Activated T-cell treated with anti-CD3 and anti-CD28 coated beads, Interleukin-2, amount 50 U/mL, for 1 hour (primary cell): ENCODE data around the gene GALNT15.

ENCODE experiments used
- DNase-seq: peaks from one replicate; pipeline ENCODE4 v3.0.0-alpha.2; 2020

GALNT15 gene

DNA sequence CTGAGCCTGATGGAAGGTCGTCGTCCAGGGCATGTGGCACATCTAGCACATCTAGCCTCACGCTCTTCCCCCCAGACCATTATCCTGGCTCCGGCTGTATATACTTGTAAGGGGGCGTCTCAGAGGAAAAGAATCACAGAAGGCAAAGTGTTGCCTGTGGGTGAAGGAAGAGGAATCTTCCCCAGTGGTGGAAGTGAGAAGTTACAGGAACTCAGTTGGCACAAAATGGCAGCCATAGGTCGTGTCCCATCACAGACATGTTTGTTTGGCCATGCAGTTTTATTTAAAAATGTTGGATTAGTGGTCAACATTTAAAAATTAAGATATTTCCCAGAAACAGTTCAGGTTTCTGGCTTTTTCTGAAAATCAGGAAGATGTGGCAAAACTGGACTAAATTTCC lies 13.6 kb downstream of the GALNT15 start:
- no peak for DNase-seq

DNA sequence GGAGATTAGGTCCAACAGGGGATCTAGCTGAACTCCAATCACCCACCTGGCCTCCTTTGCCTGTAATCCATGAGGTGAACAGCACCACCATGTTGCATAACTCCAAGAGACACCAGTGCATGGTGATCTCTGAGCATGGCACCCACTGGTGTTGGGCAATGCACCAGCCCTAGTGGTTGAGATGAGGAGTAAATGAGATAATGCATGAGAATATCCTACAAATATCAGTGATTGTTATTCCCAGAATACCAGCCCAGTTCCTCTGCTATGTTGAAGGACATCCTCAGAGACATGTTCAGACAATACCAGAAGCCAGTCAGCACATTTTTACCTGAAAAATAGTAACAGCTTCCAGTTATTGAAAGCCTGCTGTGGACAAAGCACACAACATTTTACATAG lies 14.7 kb downstream of the GALNT15 start:
- DNase-seq = no peak

DNA sequence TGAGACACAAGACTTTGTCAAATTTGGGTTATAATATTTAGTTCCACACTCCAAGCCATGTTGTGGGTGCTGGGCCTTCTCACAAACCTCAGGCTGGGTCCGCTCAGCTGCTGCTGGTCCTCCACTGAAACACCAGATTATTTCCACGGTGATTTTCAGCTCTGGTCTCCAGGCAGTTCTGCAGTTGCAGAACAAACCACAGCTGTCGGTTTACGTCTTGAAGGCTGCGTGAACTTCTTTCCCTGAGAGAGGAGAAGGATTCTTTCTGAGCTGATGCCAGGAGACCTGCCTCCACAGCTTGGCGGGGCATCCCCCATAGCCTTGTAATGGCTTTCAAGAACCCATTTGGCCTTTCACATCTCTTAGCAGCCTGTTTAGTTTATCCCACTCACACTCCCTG lies 16.2 kb downstream of the GALNT15 start:
- DNase-seq = no peak

DNA sequence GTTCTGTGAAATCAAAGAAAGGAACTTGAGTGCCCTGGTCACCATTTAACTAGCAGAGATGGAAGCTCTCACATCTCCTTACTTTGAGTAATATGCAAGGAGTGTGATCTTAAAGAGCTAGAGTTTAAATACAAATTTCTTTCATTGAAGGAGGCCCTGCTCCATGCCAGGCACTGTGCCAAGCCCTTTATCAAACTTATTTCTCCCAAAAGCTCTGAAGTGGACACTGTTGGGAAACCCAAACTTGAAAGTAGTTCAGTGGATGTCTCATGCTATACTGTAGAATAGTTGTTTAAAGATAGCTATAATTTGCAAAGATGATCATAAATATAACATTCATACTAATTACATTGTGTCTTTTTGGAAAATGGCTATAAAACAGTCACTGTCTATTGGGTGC lies 17.1 kb downstream of the GALNT15 start:
- DNase-seq = no peak

DNA sequence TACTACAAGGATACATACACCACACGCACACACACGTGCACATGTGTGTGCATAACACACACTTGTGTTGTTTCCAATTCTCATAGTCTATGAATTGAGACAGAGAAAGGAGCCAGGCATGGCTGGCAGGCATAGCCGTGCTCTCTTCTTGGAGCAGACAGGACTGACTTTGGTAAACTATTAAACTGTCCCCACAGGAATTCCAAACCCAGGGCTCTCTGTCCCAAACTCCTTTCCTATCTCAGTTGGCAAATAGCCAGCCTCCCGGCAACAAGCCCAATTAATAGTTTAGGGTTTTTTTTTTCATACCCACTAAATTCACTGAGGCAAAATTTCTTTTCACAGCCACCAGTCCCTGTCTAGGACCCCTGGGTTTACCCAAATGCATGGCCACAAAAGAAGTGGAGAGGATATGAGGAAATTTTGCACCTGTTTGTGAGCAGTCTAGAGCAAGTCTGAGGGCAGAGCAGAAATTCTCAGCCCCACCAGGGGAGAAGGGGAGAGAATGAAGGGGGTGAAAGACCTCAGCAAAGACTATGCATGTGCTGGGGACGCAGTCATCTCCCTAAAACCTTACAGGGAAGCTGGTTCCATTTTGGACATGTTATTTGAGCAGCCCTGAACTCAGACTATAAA lies 17.8 kb downstream of the GALNT15 start:
- DNase-seq = no peak

DNA sequence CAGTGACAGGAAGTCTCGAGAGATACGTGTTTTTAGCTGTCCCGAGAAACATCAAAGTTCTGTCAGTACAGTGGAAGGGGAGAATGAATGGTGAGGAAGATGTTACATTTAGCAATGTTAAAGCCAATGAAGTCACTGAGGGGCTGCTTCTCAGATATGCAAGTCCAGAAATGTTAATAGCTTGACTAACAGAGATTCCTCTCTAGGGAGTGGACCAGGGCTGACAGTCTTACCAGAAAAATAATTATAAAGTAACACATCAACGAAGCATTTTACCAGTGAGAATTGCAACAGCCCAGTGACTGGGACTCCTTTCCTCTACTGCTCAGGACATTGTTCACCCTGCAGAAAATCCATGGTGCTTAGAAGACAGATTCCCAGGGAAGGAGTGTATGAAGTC lies 23.9 kb downstream of the GALNT15 start:
- DNase-seq = no peak

DNA sequence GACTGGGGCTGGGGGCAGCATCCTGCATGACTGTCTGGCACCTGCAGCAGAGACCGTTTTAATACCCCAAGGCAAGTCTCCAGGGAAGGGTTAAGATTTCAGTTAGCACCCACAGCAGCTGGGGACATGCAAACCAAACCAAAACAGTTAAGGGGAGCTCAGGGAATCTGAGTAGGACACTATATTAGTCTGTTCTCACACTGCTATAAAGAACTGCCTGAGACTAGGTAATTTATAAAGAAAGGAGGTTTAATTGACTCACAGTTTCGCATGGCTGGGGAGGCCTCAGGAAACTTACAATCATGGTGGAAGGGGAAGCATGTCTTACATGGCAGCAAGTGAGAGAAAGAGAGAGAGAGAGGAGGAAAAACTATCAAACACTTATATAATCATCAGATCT lies 25.3 kb downstream of the GALNT15 start:
- no peak for DNase-seq

DNA sequence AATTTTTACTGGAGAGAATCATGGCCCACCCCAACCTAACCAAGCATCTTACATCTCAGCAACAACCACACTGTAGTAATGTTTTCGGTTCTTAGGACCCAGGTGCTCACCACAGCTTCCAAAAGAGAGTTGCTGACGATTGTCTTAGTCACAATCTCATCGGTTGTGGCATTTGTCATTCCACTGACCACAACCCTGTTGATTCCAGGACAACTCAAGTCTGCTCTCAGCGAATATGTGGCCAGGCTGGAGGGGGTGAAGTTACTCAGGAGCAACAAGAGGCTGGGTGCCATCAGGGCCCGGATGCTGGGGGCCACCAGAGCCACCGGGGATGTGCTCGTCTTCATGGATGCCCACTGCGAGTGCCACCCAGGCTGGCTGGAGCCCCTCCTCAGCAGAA lies 25.9 kb downstream of the GALNT15 start:
- DNase-seq = no peak

DNA sequence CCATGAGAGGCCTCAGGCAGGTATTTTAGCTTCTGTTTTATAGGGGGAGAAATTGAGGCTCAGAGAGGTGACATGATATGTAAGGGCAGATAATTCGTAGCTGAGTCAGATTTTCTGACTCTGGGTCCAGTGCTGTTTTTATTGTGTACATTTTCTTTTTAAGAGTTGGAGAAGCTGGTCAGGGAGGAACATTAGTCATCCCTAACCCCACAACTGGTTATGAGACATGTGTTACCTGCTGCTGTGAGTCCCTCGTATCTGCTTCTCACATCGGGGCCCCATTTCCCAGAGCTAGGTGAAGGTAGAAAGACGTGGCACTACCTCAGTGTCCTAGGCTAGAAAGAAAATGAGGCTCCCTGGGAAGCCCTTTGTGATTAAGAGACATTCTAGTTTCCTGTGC lies 28.6 kb downstream of the GALNT15 start:
- DNase-seq = no peak

DNA sequence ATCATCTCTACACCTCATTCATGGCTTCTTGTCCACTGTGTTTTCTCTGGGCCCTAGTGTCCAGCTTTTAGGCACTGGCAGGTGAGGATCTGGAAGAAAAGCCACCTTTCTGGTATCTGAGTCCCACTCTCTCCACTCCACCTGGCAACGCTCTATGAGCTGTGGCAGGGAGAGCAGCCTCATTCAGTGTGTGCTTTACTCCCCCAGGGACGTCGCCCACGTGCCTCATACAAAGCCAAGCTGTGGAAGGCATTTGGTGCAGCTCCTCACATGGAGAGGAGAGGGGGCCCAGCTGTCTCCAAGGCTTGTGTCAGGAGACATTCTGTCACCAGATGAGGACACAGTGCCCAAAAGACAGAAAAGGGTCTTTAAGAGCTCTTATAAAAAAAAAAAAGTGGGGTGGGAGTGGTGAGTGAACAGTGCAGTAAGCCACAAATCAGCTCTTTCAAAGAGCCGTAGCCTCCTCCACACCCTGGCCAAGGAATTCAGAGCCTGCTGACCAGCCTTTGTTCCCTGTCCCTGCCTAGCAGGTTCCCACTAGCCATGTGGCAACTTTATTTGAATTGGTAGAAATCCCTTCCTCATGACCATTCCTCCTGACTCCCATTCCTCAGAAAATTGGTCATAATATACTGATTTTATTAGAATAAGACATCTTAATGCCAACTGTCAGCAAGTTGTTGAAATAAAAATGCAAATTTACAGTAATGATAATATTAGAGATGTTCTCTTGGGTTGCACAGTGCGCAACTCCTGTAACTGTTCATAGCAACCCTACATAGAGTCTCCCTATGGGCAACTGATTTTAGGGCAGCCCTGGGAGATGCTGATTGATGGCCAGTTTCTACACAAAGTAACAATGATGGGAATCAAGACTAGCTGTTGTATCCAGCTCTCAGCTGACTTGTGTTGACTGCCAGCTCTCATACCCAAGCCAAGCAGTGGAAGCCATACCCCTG lies 29.5 kb downstream of the GALNT15 start:
- no peak for DNase-seq

DNA sequence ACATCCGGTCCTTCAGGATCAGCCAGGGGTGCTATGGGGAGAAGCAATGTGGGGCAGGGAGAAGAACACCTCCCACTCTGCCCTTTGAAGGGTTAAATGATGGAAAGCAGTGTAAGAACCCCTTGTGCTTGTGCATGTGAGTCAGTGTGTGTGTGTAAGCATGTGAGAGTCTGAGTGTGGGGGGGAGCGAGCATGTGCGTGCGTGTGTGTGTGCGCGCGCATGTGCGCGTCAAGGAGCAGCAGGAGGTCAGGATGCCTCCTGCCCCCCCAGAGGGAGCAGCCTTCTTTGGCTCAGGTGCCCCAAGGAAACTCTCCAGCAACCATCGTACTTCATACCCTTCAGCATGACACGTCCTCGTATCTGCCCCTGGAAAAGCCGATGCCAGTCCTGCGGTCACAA lies 30.3 kb downstream of the GALNT15 start:
- no peak for DNase-seq

DNA sequence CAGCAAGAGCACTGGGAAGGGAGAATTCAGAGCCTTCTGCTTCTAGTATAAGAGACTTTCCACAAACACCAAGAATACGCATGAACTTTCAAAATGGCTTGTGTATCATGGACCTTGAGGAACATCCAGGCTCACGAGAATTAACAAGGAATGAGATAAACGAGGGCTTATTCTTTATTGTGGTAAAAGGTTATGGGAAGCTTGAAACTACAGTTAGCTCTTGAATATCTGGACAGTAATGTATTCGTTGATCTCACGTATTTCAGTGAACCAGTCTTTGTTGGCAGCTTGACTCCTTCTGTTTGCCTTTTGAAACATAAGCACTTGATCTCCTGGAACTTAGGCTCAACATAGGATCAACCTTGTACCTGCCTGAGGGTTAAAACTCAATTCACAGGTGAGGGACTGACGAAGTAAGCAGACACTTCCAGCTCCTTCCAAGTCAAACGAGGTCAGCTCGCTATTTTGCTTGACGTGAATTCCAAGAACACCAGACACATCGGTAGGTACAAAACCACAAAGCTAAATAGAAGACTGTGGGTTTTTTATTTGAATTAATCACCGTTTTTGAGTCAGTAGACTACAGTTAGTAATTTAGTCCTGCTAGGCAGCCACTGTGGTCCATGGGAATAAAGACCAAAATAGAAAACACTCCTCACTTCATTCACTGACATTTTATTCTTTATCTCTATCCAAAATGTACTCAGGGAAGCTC lies 30.8 kb downstream of the GALNT15 start:
- DNase-seq = no peak

DNA sequence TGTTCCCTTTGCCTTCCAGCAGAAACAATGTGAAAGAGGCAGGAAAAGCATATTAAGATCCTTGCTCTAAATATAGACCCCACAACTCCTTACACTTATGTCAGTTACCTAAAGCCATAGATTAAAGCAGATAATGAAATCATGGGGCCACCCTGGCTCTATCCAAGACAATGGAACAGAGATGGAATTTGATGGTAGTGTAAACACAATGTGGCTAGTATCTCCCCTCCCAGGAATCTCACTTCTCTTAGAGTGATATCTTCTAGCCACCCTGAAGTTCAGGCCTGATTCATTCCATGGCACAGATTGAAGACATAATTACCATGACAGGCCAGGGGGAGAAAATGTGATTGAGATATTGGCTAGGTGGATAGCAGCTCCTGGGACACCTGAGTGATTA lies 32.6 kb downstream of the GALNT15 start:
- DNase-seq = no peak

DNA sequence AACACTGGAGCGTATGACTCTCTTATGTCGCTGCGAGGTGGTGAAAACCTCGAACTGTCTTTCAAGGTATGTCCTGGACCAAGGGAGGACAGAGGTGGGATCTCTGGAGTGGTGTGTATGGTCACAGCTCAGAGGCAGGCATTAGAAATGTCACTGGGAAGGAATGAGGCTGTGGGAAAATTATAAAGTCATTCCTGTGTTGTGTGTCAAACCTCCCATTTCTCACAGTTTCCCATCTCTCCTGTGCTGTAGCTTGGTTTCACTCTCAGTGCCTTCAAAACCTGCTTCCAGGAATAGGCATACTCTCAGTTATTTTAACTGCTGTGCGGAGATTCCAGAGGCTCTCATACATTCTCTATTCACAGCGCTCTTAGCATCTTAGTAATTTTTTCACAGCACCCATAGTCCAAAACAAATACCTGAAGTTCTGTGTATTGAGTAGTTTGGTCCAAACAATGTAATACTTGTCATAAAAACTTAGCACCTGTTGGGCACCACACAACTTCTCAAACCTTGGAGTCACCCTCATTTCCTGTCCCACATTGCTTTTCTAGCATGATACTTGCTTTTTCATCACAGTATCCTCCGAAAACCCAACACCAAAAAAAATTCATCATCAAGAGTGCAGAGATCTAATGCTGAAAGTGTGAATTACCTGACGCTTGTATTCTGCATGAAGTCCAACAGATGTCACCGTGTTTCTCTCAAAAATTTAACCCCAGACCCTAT lies 36.9 kb downstream of the GALNT15 start:
- no peak for DNase-seq

DNA sequence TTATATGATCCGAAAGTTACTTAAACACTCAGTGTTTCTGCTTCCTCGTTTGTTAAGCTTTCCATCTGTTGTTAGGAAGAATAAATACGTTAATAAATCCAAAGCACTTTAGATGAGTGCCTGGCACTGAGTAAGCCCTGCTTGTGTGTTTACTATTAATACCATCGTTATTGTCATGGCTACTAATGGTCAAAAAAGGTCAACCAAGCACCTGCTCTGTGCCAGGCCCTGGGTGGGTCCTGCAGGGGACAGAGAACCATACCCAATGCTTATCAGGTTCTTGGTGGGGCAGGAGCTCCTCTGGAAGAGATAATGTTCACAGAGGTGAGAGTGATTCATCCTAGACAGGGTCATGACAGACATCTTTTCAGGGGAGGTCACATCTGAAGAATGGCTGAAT lies 39.9 kb downstream of the GALNT15 start:
- no peak for DNase-seq

DNA sequence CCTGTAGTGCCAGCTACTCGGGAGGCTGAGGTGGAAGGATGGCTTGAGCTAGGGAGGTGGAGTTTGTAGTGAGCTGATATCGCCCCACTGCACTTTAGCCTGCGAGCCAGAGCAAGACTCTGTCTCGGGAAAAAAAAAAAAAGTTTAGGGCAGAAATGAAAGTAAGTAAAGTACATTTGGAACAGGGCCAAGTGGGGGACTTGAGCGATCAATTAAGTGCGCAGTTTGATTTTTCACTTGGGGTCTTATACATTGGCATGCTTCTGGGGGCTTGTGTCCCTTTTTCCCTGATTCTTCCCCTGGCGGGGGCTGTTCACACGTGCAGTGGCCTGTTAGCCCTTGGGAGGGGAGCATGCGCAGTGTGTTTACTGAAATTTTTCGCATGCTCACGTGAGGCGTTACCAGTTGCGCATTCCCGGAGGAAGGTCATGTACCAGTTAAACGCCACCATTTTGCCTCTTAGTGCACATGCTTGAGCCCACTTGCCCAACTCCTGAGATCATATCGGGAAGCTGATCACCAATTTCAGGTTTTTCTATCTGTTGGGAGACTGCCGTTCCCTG lies 42.0 kb downstream of the GALNT15 start:
- no peak for DNase-seq

DNA sequence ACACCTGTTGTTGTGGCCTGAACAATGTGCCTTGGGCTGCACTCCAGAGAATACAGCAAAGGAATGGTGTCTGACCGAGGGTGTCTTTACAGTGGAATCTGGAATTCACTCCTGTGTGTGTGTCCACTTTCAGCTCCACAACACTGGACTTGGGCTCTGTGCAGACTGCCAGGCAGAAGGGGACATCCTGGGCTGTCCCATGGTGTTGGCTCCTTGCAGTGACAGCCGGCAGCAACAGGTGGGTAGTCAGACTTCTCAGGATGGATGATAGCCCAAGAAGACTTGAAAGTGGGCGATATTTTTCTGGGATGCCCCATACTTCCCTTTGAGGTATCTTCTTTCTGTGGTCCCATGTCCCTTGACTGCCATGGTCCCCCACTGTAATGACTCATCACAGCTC lies 45.3 kb downstream of the GALNT15 start:
- DNase-seq = no peak

DNA sequence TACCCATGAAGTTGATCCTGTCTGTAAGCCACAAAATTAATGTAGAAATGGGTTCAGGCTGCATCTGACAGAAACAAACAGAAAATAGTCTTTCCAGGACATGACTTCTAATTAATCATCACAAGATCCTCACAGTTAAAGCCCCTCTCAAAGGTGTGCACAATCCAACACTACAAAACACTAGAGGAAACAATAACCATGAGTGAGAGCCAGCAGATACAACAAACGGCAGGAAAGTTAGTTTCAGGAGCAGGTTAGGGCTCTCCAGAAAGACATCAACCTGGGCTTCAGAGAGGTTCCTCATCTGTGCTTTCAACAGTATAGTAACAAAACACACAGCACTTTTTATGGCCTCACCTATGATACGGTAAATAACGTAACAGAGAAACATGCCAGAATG lies 47.5 kb downstream of the GALNT15 start:
- DNase-seq = no peak

DNA sequence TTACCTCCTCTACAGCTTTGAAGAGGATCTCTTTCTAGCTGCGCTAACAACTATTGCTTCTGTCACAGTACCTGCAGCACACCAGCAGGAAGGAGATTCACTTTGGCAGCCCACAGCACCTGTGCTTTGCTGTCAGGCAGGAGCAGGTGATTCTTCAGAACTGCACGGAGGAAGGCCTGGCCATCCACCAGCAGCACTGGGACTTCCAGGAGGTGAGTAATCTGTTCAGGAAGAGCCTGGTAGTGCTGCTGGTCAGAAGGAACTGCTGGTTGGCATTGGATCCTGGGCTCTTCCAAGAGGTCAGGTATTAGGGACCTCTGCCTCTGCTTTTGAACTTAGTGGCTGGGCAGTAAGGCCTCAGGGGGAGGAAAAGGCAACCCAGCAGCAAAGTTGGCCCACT lies 48.1 kb downstream of the GALNT15 start:
- no peak for DNase-seq

DNA sequence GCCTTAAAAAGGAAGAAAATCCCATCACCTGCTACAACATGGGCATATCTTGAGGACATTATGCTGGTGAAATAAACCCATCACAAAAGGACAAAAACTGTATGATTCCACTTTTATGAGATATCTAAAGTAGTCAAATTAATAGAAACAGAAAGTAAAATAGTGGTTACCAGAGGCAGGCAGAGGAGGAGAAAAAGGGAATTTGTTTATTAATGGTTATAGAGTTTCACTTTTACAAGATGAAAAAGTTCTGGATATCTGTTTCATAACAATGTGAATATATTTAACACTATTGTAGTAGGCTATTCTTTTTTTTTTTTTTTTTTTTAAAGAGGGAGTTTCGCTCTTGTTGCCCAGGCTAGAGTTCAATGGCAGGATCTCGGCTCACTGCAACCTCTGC lies 49.8 kb downstream of the GALNT15 start:
- no peak for DNase-seq

DNA sequence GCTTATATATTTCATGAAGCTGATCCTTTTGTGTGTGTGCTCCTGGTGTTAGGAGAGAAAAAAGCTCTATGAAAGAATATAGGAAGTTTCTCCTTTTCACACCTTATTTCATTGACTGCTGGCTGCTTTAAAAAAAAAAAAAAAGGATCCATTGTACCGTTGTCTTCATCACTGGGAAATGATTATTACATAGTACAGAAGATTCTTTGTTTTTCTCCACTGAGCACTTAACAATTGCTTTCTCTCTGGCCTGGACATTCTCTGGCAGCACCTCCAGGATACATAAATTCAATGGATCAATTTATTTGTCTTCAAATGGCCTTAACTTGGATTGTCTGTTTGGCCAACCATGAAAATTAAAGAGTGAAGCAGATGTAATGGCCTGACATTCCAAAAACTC lies 53.1 kb downstream of the GALNT15 start:
- no peak for DNase-seq

DNA sequence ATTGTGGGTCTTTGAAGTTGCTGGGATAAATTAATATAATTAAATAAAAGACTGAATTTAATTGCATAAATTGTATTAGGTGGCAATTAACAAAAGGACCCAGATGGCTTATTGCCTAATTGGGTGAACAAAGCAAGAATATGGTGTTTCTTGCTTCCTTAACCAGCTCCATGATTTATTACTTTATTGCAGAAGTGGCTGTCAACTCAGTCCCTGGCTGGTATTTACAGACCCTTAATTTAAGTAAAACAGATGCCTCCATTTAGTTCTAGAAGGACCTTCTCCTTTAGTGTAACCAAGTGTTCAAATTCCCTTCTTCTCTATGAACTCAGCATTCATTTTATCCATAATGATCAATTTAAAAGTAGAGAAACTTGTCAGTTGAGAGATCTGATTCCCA lies 55.2 kb downstream of the GALNT15 start:
- no peak for DNase-seq

DNA sequence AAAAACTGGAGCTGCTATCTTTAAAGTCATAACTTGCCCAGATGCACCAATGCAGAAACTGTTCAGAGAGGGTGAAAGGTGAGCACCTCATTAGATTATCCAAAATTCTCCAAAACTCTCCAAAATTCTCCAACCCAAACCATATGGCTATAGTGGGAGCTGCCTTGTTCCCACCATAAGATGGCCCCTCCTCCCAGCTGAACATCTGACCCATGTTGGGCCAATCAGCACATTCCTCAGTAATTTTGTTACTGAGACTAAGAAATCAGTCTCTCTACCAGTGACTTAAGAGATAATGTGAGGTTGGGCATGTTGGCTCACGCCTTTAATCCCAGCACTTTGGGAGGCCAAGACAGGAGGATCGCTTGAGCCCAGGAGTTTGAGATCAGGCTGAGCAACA lies 57.5 kb downstream of the GALNT15 start:
- DNase-seq = no peak
